IPS-NIHi7 (cell line): ENCODE results near the gene SERPINE1.
"Not testable (repeated sequence)": the region's sequence is repeated elsewhere in the genome, so short reads cannot be mapped to it uniquely, and the experiment has no call there.

ENCODE experiments used
- DNase-seq: peaks from one replicate; pipeline ENCODE4 v3.0.0; 2012; ENCODE audit warnings: mixed read lengths; ENCODE audit errors: extremely low spot score

Gene SERPINE1

GRCh38 chr7:101100858-101101847 lies 25.8 kb upstream of the SERPINE1 start:
- DNase-seq, result no peak

DNA sequence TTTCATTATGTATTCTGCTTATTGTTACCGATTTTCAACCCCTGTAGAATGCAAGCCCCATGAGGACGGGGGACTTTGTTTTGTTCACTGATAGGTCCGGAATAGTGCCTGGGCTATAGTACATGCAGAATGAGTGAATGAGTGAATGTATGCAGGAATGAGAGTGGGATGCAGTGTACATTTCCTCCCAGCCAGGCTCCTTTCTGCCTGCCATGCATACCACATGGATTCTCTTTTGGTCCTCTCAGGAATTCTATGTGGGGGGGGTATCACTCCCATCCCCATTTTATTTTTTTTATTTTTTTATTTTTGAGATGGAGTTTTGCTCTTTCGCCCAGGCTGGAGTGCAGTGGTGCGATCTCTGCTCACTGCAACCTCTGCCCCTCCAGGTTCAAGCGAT lies 24.9 kb upstream of the SERPINE1 start:
- no peak for DNase-seq

GRCh38 chr7:101103701-101104100 lies 23.2 kb upstream of the SERPINE1 start:
- not testable (repeated sequence) for DNase-seq

GRCh38 chr7:101104193-101104713 lies 22.7 kb upstream of the SERPINE1 start:
- no peak for DNase-seq

DNA sequence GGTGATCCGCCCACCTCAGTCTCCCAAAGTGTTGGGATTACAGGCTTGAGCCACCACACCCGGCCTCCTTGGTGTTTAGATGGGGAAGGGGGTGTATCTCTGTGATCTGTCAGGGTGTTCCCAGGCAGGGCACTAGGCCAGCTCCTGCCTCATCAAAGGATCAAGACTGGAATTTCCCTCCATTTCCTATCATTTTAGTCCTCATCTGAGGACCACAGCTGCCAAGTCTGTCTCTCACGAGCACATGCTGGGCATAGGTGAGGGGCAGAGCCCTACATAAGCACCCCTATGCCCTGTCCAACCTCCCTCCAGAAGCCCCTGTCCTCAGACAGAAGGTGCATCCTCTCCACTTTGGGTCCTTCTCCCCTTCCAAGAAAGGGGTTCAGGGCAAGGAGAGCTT lies 22.1 kb upstream of the SERPINE1 start:
- DNase-seq, result no peak

DNA sequence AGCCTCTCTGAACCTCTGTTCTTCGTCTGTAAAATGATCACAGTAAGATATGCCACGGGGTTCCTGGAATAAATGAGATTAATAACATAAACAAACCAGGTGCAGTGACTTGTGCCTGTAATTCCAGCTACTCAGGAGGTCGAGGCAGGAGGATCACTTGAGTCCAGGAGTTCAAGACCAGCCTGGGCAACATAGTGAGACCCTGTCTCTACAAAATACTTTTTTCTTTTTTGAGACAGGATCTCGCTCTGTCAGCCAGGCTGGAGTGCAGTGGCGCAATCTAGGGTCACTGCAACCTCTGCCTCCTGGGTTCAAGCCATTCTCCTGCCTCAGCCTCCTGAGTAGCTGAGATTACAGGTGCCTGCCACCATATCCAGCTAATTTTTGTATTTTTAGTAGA lies 21.7 kb upstream of the SERPINE1 start:
- not testable (repeated sequence) for DNase-seq

GRCh38 chr7:101106386-101106785 lies 20.5 kb upstream of the SERPINE1 start:
- no peak for DNase-seq

DNA sequence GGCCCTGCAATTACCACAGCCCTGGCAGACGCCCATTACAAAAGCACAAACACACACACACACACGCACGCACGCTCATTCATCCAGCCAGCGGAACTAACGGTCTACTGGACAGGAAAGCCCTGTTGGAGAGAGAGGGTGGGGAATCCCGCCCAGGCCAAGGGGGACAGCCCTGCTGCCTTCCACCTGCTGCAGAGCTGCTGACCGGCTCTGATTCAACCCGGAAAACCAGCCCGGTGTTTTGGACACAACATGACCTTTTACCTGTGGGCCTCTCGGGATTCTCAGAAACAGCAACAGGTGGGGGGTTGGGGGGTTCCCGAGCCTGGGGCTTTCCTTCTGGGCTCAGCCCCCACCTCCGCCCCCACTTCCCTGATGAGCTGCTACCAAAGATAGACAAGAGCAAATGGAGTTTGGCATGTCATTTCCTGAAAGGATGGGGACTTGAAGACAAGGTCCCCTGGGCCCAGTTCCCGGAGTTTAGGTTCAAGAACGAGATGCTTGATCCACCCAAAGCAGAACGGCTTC lies 18.5 kb upstream of the SERPINE1 start:
- DNase-seq, result no peak

GRCh38 chr7:101108961-101109360 lies 17.9 kb upstream of the SERPINE1 start:
- DNase-seq, result no peak

DNA sequence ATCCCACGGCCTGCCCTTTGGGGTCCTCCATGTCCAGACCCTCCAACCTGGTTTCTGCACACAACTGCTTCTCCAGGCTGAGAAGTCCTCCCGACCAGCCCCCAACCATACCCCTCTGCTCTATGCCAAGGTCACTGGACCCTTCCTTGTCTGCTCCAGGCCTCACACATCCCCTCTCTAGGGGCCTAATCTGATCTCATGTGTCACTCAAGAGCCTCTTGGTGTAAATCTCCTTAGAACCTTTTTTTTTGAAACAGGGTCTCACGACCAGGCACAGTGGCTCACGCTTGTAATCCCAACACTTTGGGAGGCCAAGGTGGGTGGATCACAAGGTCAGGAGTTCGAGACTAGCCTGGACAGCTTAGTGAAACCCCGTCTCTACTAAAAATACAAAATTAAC lies 17.5 kb upstream of the SERPINE1 start:
- DNase-seq, result no peak

DNA sequence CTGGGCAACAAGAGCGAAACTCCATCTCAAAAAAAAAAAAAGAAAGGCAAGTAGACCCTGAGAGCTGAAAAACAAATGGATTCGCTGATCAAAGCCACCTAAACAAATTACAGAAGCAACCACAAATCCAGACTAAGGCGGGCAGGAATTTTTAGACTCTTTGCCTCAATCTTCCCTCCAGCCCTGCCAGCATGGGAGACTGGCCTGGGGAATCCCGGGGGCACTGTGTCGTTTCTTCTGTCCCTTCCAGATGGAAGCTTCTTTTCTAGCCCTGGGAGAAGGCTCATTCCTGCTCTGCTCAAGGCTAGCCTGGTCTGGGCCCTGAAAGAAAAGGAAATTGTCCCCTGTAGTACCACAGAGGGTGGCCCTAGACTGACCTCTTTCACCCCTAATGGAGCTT lies 15.6 kb upstream of the SERPINE1 start:
- no peak for DNase-seq

GRCh38 chr7:101112233-101112632 lies 14.7 kb upstream of the SERPINE1 start:
- no peak for DNase-seq

DNA sequence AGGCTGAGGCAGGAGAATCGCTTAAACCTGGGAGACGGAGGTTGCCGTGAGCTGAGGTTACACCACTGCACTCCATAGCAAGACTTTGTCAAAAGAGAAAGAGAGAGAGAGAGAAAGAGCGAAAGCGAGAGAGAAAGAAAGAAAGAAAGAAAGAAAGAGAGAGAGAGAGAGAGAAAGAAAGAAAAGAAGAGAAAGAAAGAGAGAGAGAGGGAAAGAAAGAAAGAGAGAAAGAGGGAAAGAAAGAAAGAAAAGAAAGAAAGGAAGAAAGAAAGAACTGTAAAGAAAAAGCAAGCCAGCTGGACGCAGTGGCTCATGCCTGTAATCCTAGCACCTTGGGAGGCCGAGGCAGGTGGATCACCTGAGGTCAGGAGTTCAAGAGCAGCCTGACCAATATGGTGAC lies 13.8 kb upstream of the SERPINE1 start:
- not testable (repeated sequence) for DNase-seq

DNA sequence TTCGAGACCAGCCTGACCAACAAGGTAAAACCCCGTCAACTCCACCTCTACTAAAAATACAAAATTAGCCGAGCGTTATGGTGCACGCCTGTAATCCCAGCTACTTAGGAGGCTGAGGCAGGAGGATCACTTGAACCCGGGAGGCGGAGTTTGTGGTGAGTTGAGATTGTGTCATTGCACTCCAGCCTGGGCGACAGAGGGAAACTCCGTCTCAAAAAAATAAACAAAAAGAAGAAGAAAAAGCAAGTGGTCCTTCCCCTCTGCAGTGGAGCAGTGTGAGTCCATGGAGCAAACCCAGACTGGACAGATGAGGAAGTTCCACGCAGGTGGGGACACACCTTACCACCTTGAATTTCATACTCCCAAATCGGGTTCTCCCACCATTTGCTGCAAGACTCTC lies 13.1 kb upstream of the SERPINE1 start:
- DNase-seq, result no peak

- no peak for DNase-seq
These were observed 12.4 kb upstream of the SERPINE1 start for GRCh38 chr7:101114492-101114891.

DNA sequence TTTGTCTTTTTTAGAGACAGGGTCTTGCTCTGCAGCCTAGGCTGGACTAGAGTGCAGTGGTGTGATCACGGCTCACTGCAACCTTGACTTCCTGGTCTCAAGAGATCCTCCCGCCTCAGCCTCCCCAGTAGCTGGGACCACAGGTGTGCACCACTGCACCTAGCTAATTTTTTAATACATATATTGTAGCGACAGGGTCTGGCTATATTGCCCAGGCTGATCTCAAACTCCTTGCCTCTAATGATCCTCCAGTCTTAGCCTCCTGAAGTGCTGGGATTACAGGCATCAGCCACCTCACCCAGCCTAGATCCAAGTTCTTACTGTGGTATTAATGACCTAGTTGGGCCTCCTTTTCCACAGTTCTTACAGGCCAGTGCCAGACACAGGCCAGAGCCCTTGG lies 11.7 kb upstream of the SERPINE1 start:
- no peak for DNase-seq

DNA sequence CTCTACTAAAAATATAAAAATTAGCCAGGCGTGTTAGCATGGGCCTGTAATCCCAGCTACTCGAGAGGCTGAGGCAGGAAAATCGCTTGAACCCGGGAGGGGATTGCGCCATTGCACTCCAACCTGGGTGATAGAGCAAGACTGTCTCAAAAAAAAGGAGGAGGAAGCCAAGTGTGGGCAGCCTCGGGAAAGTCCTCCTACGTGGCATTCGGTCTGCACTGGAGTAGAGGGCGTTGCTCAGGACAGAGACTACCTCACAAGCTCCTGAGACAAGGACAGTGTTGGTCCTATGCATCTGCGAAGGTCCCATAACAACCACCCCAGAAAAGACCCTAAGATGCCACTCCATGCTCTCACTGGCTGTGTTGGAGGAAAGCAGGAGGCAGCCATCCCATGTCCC lies 10.0 kb upstream of the SERPINE1 start:
- no peak for DNase-seq

- no peak for DNase-seq
These were observed 8.0 kb upstream of the SERPINE1 start for GRCh38 chr7:101118856-101119255.

DNA sequence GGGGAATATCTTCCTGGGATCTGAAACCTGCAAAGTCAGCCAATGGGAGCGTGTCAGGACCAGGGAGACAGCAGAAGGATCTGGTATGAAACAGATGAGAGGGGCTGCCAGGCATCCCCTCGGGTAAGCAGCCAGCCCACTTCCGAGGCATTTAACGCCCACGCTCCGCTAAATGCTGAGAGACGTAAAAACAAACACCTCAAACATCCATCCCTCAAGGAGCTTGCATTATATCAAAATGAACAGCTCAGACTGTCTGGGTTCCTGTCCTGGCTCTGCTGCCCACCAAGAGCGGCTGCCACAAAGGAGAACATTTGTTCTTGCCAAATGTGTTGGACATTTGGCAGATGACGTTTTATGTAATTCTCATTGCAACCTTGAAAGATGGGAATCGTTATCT lies 7.0 kb upstream of the SERPINE1 start:
- DNase-seq, result no peak

- DNase-seq, result no peak
These were observed 6.6 kb upstream of the SERPINE1 start for GRCh38 chr7:101120315-101120714.

DNA sequence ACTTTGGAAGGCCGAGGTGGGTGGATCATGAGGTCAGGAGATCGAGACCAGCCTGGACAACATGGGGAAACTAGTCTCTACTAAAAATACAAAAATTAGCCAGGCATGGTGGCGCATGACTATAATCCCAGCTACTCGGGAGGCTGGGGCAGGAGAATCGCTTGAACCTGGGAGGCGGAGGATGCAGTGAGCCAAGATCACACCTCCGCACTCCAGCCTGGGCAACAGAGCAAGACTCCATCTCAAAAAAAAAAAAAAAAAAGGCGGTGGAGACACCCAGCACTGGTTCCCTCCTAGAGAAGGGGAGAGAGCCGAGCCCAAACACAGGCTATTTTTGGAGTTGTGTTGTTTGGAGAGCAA lies 5.3 kb upstream of the SERPINE1 start:
- not testable (repeated sequence) for DNase-seq

DNA sequence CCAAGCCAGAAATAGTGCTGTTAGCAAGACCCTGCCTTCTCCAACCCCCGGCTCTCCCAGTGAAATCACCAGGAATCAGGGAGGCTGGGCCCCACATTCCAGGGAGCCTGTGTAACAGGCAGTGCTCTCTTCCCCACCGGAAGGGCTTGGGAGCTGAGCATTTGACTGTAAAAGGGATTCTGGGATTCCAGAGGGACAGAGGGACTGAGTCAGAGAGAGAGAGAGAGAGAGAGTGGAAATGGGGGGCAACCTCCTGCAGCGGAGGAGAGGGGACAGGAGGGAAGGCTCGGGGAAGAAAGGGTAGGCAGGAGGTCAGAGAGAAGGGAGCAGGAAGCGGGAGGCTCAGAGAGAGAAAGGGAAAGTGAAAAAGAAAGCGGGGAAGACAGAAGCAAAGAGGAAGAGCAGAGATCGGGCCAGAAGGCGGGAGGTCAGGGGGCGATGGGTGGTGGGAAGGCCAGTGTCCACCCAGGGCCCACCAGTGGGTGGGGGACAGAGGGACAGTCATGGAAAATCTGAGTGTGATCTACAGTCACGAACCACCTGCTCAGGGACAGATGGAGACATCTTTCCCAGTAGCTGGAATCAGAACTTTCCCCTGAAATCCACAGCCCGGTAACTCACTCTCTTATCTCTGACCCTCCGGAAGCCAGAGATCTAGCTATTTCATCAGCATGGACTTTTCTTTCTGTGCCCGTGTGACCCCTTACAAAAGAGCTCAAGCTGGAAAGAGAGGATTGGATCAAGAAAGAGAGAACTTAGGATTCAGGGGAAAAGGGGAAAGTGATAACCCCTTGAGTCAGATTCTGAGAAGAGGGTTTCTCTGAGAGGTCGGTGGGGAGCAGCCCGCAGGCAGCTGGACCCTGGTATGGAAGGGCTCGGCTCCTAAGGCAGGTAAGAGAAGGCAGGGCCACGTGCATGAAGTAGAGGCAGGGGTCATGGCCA lies 4.6 kb upstream of the SERPINE1 start:
- peak; percentile 54 for DNase-seq
